Subcutaneous abdominal adipose tissue (tissue), 5 donors: ENCODE measurements around the gene ZNF446.
"Not testable (repeated sequence)": the region's sequence is repeated elsewhere in the genome, so short reads cannot be mapped to it uniquely, and the experiment has no call there.

Experiments
- H3K27ac ChIP-seq: one replicate; pipeline ENCODE4 v1.7.0; 2013; ENCODE audit warnings: low read depth, mild to moderate bottlenecking, inconsistent platforms, low read length, moderate library complexity
- H3K27me3 ChIP-seq, 5 donors: one replicate each; pipeline ENCODE4 v1.7.0; 2013; ENCODE audit warnings: low read length in 5 of 5, inconsistent platforms in 1 of 5; ENCODE audit not compliant: control insufficient read depth in 5 of 5, insufficient read depth in 4 of 5
- H3K36me3 ChIP-seq, 5 donors: one replicate each; pipeline ENCODE4 v1.7.0; 2013; ENCODE audit warnings: low read length in 5 of 5; ENCODE audit not compliant: control insufficient read depth in 5 of 5, insufficient read depth in 5 of 5
- H3K4me1 ChIP-seq, 5 donors: one replicate each; pipeline ENCODE4 v1.7.0; 2013; ENCODE audit warnings: low read length in 5 of 5, mild to moderate bottlenecking in 3 of 5, moderate library complexity in 1 of 5; ENCODE audit not compliant: control insufficient read depth in 5 of 5, insufficient read depth in 5 of 5
- H3K4me3 ChIP-seq, 5 donors: one replicate each; pipeline ENCODE4 v1.7.0; 2013; ENCODE audit warnings: low read length in 5 of 5, low read depth in 1 of 5
- H3K9ac ChIP-seq, 5 donors: one replicate each; pipeline ENCODE4 v1.7.0; 2013; ENCODE audit warnings: low read length in 5 of 5, mild to moderate bottlenecking in 4 of 5, moderate library complexity in 3 of 5
- H3K9me3 ChIP-seq, 5 donors: one replicate each; pipeline ENCODE4 v1.7.0; 2013; ENCODE audit warnings: low read length in 5 of 5; ENCODE audit not compliant: control insufficient read depth in 5 of 5
- donor health status: healthy.
- donor health status: healthy.
- donor health status: healthy.
- donor health status: healthy.
- donor health status: healthy.

The ZNF446 gene

DNA sequence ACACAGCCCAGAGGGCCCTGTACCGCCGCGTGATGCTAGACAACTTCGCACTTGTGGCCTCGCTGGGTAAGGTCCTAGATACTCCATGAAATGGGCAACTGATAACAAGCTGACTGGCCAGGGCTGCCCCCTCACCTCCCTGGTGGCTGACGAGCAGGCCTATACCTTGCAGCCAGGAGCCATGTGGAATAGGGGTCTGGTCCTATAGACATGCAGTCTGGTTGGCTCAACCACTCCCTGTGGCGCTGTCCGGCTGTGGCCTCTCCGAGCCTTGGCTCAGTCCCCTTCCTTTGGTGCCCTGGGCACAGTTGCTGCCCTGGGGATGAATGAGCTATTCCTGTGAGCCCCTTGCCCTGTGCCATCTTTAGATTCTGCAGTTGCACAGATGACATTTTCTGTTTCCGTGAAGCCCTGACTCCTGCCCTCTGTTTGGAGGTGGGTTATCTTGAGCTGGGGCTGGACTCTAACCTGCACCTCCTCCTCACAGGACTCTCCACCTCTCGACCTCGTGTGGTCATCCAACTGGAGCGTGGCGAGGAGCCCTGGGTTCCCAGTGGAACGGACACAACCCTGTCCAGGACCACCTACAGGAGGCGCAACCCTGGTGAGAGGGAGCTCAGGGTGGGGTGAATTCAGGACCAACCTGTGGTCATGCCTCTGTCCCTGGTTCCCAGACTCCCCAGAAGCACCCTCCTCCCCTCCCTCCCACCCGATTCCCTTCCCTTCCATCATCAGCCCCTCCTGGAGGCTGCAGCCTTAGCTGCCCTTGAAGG is 6.7 kb upstream of the ZNF446 start:
- H3K27me3 ChIP-seq = no peaks in the 10 kb centered on the region
- H3K36me3 ChIP-seq = peaks cover 0 to 41% (median 38%) of the 10 kb centered on the region in 5 donors
- H3K9ac ChIP-seq = no peak overlapping the region
- no peak overlapping the region for H3K27ac ChIP-seq
- H3K9me3 ChIP-seq = no peaks in the 10 kb centered on the region
- peaks cover 0 to 23% (median 20%) of the 10 kb centered on the region in 5 donors for H3K4me1 ChIP-seq
- no peak overlapping the region for H3K4me3 ChIP-seq

DNA sequence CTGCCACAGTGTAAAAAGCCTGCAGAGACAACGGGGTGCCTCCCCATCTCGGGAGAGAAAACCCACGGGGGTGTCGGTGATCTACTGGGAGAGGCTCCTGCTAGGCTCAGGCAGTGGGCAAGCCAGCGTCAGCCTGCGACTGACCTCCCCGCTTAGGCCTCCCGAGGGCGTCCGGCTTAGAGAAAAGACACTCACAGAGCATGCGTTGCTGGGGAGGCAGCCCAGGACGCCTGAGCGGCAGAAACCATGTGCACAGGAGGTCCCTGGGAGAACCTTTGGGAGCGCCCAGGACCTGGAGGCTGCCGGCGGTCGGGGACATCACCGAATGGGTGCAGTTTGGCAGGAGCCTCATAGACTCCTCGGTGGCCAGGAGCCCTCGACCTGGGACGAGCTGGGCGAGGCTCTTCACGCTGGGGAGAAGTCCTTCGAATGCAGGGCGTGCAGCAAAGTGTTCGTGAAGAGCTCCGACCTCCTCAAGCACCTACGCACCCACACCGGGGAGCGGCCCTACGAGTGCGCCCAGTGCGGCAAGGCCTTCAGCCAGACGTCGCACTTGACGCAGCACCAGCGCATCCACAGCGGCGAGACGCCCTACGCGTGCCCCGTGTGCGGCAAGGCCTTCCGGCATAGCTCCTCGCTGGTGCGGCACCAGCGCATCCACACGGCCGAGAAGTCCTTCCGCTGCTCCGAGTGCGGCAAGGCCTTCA is 5.2 kb upstream of the ZNF446 start:
- not testable (repeated sequence) for H3K27ac ChIP-seq, H3K9ac ChIP-seq, H3K9me3 ChIP-seq, H3K27me3 ChIP-seq, H3K4me3 ChIP-seq
- peaks cover 2 to 35% (median 27%) of the 10 kb centered on the region in 5 donors for H3K4me1 ChIP-seq
- peaks cover 0 to 41% (median 38%) of the 10 kb centered on the region in 5 donors for H3K36me3 ChIP-seq

DNA sequence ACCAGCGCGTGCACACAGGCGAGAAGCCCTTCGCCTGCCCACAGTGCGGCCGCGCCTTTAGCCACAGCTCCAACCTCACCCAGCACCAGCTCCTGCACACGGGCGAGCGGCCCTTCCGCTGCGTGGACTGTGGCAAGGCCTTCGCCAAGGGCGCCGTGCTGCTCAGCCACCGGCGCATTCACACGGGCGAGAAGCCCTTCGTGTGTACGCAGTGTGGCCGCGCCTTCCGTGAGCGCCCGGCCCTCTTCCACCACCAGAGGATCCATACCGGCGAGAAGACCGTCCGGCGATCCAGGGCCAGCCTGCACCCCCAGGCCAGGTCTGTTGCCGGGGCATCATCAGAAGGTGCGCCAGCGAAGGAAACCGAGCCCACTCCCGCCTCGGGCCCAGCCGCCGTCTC is 4.4 kb upstream of the ZNF446 start:
- H3K9me3 ChIP-seq = no peaks in the 10 kb centered on the region
- peaks cover 0 to 41% (median 38%) of the 10 kb centered on the region in 5 donors for H3K36me3 ChIP-seq
- H3K4me3 ChIP-seq = no peak overlapping the region
- H3K27me3 ChIP-seq = no peaks in the 10 kb centered on the region
- H3K27ac ChIP-seq = no peak overlapping the region
- H3K4me1 ChIP-seq = peaks cover 3 to 35% (median 27%) of the 10 kb centered on the region in 5 donors
- no peak overlapping the region for H3K9ac ChIP-seq

DNA sequence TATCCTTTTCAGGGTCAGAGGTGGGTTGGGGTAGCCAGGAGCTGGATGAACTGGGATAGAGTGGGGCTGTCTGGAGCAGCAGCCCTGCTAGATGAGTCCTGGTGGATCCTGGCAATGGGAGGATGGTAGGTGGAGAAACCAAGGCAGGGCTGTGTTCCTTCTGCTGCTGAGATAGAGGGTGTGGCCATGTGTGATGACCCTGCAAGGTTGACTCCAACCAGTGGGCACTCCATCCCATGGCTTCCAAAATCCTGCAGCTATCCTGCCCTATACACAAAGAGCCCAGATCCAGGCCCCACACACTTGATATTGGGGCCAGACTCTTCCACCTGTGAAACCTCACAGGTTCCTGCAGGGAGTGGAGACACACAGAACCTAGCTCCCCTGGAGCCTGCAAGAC is 2.4 kb upstream of the ZNF446 start:
- no peaks in the 10 kb centered on the region for H3K9me3 ChIP-seq
- no peak overlapping the region for H3K9ac ChIP-seq
- no peaks in the 10 kb centered on the region for H3K27me3 ChIP-seq
- peaks cover 4 to 25% (median 19%) of the 10 kb centered on the region in 5 donors for H3K4me1 ChIP-seq
- H3K36me3 ChIP-seq = peaks cover 0 to 43% (median 41%) of the 10 kb centered on the region in 5 donors
- no peak overlapping the region for H3K4me3 ChIP-seq
- no peak overlapping the region for H3K27ac ChIP-seq

DNA sequence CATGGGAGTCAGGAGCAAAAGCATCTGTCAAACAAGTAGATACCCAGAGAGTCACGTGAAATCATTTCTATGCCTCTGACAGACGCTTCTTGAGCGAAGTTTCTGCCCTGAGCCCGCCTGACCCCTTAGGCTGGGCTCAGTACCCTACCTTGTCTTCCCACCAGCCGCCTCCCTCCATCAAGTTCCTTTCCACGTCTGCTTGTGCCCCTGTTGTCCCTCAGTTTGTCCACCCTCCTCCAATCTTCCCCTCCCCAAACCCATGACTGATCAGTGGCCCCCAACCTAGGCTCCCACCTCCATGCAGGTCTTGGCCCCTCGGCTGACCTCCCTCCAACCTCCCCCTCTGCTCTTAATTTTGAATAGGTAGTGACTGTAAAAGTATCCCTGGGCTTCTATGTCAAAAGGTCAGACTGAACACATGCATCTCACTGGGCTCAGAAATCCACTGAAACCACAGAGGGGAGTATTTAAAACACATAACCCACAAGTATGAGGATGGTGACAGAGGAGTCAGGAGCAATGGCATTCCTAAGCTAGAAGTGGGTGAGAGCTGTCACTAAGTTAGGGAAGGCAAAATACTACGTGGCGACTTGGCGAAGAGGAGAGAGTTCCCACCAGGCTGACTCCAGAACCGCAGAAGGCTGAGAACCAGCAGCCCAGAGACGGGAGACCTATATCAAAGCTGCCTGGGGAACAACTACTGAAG is 1.7 kb upstream of the ZNF446 start:
- Histone ChIP-seq H3K27ac (peak overlapping the region; percentile 84), H3K36me3 (peaks cover 0 to 47% (median 42%) of the 10 kb centered on the region in 5 donors), H3K4me1 (peaks cover 4 to 24% (median 19%) of the 10 kb centered on the region in 5 donors), H3K4me3 (no peak overlapping the region), H3K9me3 (no peaks in the 10 kb centered on the region), H3K27me3 (no peaks in the 10 kb centered on the region), H3K9ac (peak overlapping the region in 1 of 5 donors; percentile 77)

DNA sequence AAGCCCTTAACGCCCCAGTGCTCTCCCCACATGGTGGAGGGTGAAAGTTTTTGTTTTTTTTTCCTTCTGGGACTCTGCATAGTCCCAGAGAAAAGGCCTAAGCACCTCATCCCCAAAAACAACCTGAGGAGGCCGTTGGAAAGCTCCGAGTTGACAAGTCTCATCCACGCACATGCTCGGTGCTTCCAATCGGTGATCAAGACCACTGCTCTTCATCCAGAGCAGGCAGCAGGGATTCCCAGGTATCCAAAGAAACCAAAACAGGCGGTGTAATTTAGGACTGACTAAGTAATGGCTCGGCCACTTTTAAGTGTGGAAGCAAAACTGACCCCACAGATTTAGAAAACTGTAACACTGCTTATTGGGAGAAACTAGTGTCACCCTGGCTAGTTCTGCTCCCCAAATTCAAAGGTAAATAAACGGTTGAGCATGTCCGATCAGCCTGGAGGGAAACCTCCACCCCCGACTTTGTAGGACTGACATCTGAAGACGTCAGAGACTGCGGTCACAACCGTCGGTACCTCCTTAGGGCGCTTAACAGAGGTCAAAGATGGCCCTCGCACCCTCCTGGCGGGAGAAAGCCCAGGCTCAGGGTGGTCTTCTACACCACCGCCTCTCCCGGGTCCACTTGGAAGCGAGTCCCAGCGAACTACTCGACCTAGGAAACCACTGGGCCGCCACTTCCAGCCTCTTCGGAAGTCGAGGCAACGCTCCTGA is 997 bp upstream of the ZNF446 start:
- H3K36me3 ChIP-seq = peaks cover 0 to 48% (median 44%) of the 10 kb centered on the region in 5 donors
- H3K4me3 ChIP-seq = peak overlapping the region; percentile 73 to 90 (median 80)
- no peaks in the 10 kb centered on the region for H3K27me3 ChIP-seq
- peak overlapping the region; percentile 84 for H3K27ac ChIP-seq
- no peaks in the 10 kb centered on the region for H3K9me3 ChIP-seq
- peak overlapping the region; percentile 48 to 89 (median 77) for H3K9ac ChIP-seq
- H3K4me1 ChIP-seq = peaks cover 4 to 24% (median 19%) of the 10 kb centered on the region in 5 donors

DNA sequence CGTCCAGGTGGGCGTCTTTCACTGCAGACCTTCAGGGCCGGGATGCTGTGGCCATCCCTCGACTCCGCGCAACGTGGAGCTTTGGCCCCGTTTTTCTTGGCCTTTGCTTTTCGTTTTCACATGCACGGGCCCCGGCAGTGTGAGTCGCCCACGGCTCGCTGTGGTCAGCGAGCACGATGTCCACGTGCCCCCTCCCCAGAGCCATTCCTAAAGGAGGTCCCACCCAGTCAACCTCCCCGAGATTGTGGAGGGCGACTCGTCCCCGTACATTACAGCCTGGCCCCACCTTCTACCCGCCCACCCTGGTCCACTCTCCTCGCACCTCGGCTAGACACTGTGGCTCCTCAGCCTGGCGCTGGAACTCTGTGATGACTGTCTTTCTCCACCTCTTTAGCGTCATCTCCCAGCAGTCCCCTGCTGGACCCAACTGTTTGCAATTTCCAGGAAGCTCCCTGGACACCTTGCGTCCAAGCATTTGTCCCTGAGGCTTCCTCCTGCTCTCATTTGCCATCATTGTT is 405 bp downstream of the ZNF446 start:
- Histone ChIP-seq H3K27me3 (no peaks in the 10 kb centered on the region), H3K27ac (peak overlapping the region; percentile 84), H3K9me3 (no peaks in the 10 kb centered on the region), H3K4me1 (peaks cover 4 to 24% (median 19%) of the 10 kb centered on the region in 5 donors), H3K4me3 (peak overlapping the region; percentile 51 to 83 (median 77)), H3K9ac (peak overlapping the region; percentile 5 to 89 (median 77)), H3K36me3 (peaks cover 0 to 50% (median 42%) of the 10 kb centered on the region in 5 donors)

DNA sequence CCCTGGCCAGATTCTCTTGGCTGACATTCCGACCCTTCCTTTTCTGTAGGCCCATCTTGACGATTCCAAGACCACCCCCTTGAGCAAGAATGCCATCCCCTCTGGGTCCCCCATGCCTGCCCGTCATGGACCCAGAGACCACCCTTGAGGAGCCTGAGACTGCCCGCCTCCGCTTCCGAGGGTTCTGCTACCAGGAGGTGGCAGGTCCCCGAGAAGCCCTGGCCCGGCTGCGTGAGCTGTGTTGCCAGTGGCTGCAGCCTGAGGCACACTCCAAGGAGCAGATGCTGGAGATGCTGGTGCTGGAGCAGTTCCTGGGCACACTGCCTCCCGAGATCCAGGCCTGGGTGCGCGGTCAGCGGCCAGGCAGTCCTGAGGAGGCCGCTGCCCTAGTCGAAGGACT is 978 bp downstream of the ZNF446 start:
- no peaks in the 10 kb centered on the region for H3K27me3 ChIP-seq
- H3K9me3 ChIP-seq = no peaks in the 10 kb centered on the region
- H3K36me3 ChIP-seq = peaks cover 0 to 44% (median 37%) of the 10 kb centered on the region in 5 donors
- H3K27ac ChIP-seq = peak overlapping the region; percentile 84
- peak overlapping the region in 1 of 5 donors; percentile 33 for H3K4me3 ChIP-seq
- peak overlapping the region in 3 of 5 donors; percentile 13 to 89 (median 74) for H3K9ac ChIP-seq
- H3K4me1 ChIP-seq = peaks cover 4 to 24% (median 19%) of the 10 kb centered on the region in 5 donors

DNA sequence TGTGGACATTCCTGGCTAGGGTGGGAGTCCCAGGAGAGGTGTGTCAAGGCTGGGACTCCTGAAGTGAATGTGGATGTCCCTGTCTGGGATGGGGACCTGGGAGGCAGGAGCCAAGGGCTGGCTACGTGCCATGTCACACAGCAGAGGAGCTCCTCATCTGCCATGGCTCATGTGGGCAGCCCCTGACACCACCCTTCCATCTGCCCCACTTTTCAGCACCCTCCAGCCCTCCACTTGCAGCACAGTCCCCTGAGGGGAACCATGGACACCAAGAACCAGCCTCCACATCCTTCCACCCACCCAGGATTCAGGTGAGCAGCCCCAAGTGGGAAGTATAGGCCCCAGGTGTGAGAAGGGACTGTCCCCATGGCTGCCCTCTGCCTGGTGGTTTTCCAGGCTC is 1.7 kb downstream of the ZNF446 start:
- Histone ChIP-seq H3K4me1 (peaks cover 4 to 24% (median 19%) of the 10 kb centered on the region in 5 donors), H3K36me3 (peaks cover 0 to 37% (median 29%) of the 10 kb centered on the region in 5 donors), H3K27me3 (no peaks in the 10 kb centered on the region), H3K27ac (no peak overlapping the region), H3K9me3 (no peaks in the 10 kb centered on the region), H3K4me3 (no peak overlapping the region), H3K9ac (peak overlapping the region in 1 of 5 donors; percentile 29)
